Gastrocnemius medialis (tissue), 4 donors: ENCODE results near the gene SMLR1. TPM values are rescaled to one million over a fixed set of nuclear protein-coding genes. Genes with fewer than 3 reads are reported as not detected.

Experiments
- ATAC-seq, 2 donors: fragments of 150-250 bp; one replicate each; pipeline ENCODE4 v1.9.1; 2016
- DNase-seq, 2 donors: peaks; one replicate each; pipeline ENCODE4 v3.0.0-alpha.2; 2019
- H3K27ac ChIP-seq, 4 donors: fragments of 200-600 bp; sonication (generic); 1 replicate in 1 of 4; 2 replicates in 3 of 4; pipeline ENCODE4 v1.5.1; 2016 to 2018; ENCODE audit warnings: mild to moderate bottlenecking in 2 of 4, moderate library complexity in 1 of 4
- H3K27me3 ChIP-seq, 3 donors: fragments of 200-600 bp; sonication (generic) in 2 of 3; 1 replicate in 1 of 3; 2 replicates in 2 of 3; pipeline versions ENCODE4 v1.5.1 to v1.6.0; 2016 to 2019; ENCODE audit warnings: mild to moderate bottlenecking in 1 of 3, moderate library complexity in 1 of 3
- H3K36me3 ChIP-seq, 2 donors: fragments of 200-600 bp; sonication (generic) in 1 of 2; one replicate each; pipeline ENCODE4 v1.5.1; 2017 to 2018
- H3K4me1 ChIP-seq, 2 donors: fragments of 200-600 bp; sonication (generic) in 1 of 2; one replicate each; pipeline ENCODE4 v1.5.1; 2016 to 2017; ENCODE audit warnings: mild to moderate bottlenecking in 2 of 2
- H3K4me3 ChIP-seq, 4 donors: fragments of 200-600 bp; sonication (generic) in 3 of 4; 1 replicate in 1 of 4; 2 replicates in 3 of 4; pipeline ENCODE4 v1.5.1; 2016 to 2019; ENCODE audit warnings: mild to moderate bottlenecking in 2 of 4
- H3K9me3 ChIP-seq, 3 donors: fragments of 200-600 bp; sonication (generic) in 2 of 3; 1 replicate in 1 of 3; 2 replicates in 2 of 3; pipeline ENCODE4 v1.5.1; 2016 to 2019
- CTCF ChIP-seq, 5 experiments: fragments of 450-650 bp in 3 of 5; fragments of 200-600 bp in 2 of 5; sonication (generic) in 2 of 5; IDR thresholded peaks in 4 of 5; conservative IDR thresholded peaks in 1 of 5; 1 replicate in 4 of 5; 2 replicates in 1 of 5; pipeline ENCODE4 v1.5.1; 2016 to 2019; ENCODE audit warnings: antibody characterized with exemption in 5 of 5, mild to moderate bottlenecking in 3 of 5, moderate library complexity in 3 of 5
- POLR2A ChIP-seq, 2 donors: fragments of 450-650 bp; IDR thresholded peaks; one replicate each; pipeline ENCODE4 v1.6.1; 2017; ENCODE audit warnings: antibody characterized with exemption in 2 of 2, mild to moderate bottlenecking in 2 of 2, moderate library complexity in 2 of 2
- in situ Hi-C, 4 donors: fragments of 200-750 bp; cut with MboI; loops; one replicate each; pipeline versions ENCODE4 v1.15.0 to v1.8.0; 2017; ENCODE audit warnings: low sequenced_read_pairs in 4 of 4
- intact Hi-C: fragments of 100-400 bp; cut with DNase I; formaldehyde crosslinking; loops from one replicate; pipeline ENCODE4 v1.15.1; 2023; ENCODE audit warnings: low total_unique reads
- total RNA-seq, 4 donors: library from RNA; depleted of rRNA; stranded (reverse); fragments of >200 nt; gene quantifications; one replicate each; pipeline versions ENCODE4 v1.1.0 to v1.2.3, GENCODE V29; 2016

The SMLR1 gene
- total RNA-seq, 4 donors from 2014 or later = not detected

GRCh38 chr6:130781557-130781956 is 45.6 kb upstream of the SMLR1 start:
- Histone ChIP-seq H3K36me3 (no peaks in the 10 kb centered on the region), H3K4me1 (no peaks in the 10 kb centered on the region), H3K9me3 (no peaks in the 10 kb centered on the region), H3K4me3 (no peak overlapping the region), H3K27ac (no peak overlapping the region), H3K27me3 (no peaks in the 10 kb centered on the region)
- no peak for TF ChIP-seq POLR2A (IDR thresholded peaks at IDR 0.05)
- TF ChIP-seq CTCF (IDR thresholded peaks at IDR 0.05 in 4 of 5, conservative IDR thresholded peaks at IDR 0.05 in 1 of 5) = no peak
- intact Hi-C loops = no loop called here
- in situ Hi-C loops = no loop called here
- DNase-seq (no peak), ATAC-seq (no peak)

- Histone ChIP-seq H3K36me3 (no peaks in the 10 kb centered on the region), H3K27me3 (no peaks in the 10 kb centered on the region), H3K9me3 (no peaks in the 10 kb centered on the region), H3K27ac (no peak overlapping the region), H3K4me1 (no peaks in the 10 kb centered on the region), H3K4me3 (no peak overlapping the region)
- in situ Hi-C loops (no loop called here), intact Hi-C loops (no loop called here)
- no peak for ATAC-seq
- TF ChIP-seq CTCF (IDR thresholded peaks at IDR 0.05 in 4 of 5, conservative IDR thresholded peaks at IDR 0.05 in 1 of 5) (no peak), POLR2A (IDR thresholded peaks at IDR 0.05) (no peak)
- no peak for DNase-seq
Measured at GRCh38 chr6:130783416-130784107, 43.6 kb upstream of the SMLR1 start.

- DNase-seq = no peak
- Histone ChIP-seq H3K4me1 (no peaks in the 10 kb centered on the region), H3K27ac (no peak overlapping the region), H3K36me3 (no peaks in the 10 kb centered on the region), H3K9me3 (no peaks in the 10 kb centered on the region), H3K4me3 (no peak overlapping the region), H3K27me3 (no peaks in the 10 kb centered on the region)
- in situ Hi-C loops = no loop called here
- no peak for ATAC-seq
- intact Hi-C loops = no loop called here
- TF ChIP-seq CTCF (IDR thresholded peaks at IDR 0.05 in 4 of 5, conservative IDR thresholded peaks at IDR 0.05 in 1 of 5) (no peak), POLR2A (IDR thresholded peaks at IDR 0.05) (no peak)
Measured at GRCh38 chr6:130787726-130788500, 39.3 kb upstream of the SMLR1 start.

GRCh38 chr6:130788954-130789353 is 38.3 kb upstream of the SMLR1 start:
- in situ Hi-C loops = no loop called here

More at GRCh38 chr6:130788954-130789353, 38.3 kb upstream of the SMLR1 start:
- Histone ChIP-seq H3K4me3 (no peak overlapping the region), H3K27ac (no peak overlapping the region), H3K4me1 (no peaks in the 10 kb centered on the region), H3K27me3 (no peaks in the 10 kb centered on the region), H3K9me3 (no peaks in the 10 kb centered on the region), H3K36me3 (no peaks in the 10 kb centered on the region)
- DNase-seq (no peak), ATAC-seq (no peak)
- intact Hi-C loops = no loop called here
- no peak for TF ChIP-seq CTCF (IDR thresholded peaks at IDR 0.05 in 4 of 5, conservative IDR thresholded peaks at IDR 0.05 in 1 of 5)
- TF ChIP-seq POLR2A (IDR thresholded peaks at IDR 0.05) = no peak
